Glomerular visceral epithelial cell (primary cell): ENCODE results near the gene CXCL16.

Experiments used
- DNase-seq: peaks from one replicate; pipeline ENCODE4 v3.0.0-alpha.2; 2016; ENCODE audit errors: extremely low spot score

The CXCL16 gene, protein sequence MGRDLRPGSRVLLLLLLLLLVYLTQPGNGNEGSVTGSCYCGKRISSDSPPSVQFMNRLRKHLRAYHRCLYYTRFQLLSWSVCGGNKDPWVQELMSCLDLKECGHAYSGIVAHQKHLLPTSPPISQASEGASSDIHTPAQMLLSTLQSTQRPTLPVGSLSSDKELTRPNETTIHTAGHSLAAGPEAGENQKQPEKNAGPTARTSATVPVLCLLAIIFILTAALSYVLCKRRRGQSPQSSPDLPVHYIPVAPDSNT

DNA sequence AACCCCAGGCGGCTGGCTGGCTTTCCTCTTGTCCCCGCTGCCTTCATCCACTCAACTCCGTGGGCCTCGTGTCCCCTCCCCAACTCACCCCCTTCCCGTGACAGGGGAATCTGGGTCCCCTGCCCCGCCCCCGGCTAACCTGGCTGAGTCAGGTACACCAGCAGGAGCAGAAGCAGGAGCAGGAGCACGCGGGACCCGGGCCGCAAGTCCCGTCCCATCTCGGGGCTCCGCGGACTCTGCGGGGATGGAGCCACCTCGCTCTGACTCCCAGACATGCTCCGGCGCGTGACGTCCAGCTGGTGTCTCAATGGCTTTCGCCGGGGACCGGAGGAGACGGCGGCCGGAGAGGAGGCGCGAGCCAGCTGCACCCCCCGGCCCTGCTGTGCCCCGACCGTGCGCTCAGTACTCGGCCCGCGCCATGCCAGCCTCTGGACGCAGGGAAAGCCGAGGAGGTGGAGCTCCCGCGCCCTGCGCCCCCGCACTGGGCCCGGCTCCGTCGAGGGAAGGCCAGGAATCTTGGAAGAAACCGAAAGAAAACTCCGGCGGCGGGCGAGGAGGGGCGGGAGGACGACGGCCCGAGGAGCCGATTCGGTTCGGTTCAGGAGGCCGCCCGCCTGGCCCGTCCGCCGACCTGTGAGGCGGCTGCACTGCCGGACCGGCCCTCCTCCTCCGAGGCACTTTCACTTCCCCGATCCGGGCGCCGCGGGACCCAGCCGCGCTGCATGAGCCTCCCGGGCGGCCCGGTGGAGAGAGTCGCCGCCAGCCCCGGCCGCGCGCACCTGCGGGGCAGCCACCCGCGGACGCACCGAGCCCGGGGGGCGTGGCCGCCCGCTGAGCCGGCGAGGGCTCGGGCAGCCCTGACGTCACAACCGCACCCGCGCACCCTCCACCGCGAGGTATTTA lies at the start of gene CXCL16, which contains the start of gene ZMYND15:
CXCL16 (minus strand) TSS at position 807 of the 903 bp plus-strand sequence; CDS start at position 218, 589 bp downstream.
ZMYND15 (plus strand) TSS at position 712 of the 903 bp plus-strand sequence. CDS start 716 bp downstream, outside the sequence.
- DNase-seq: peak; percentile 44

DNA sequence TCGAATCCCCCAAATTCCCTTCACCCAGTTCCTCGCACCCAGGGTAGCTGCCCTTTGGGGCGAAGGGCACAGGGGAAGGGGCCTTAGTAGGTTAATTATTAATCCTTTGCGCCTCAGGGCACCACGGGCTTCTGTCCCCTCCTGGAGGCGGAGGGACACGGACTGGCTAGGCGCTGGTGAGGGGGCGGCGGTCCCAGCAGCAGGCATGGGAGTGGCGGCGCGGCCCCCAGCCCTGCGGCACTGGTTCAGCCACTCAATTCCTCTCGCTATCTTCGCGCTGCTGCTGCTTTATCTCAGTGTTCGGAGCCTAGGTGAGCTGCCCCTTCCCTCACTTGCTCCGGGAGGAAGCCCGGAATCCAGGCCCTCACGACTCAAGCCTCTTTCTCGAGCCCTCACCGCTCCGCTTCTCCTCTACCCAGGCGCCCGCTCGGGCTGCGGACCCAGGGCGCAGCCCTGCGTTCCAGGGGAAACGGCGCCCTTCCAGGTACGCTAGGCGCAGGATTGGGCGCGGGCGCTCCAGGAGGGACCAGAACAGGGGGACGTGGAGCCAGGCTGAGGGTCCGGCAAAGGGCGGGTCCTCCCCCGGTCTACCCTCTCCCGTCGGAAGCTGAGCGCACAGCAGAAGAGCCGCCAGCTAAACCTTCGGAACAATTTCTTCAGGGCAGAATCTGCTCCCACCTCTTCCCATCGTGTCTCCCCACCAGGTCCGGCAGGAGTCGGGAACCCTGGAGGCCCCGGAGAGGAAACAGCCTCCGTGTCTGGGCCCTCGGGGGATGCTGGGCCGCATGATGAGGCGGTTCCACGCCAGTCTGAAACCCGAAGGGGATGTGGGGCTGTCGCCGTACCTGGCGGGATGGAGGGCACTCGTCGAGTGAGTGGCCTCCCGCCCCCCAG lies 49.3 kb upstream of the CXCL16 start, which contains the start of gene GLTPD2:
GLTPD2 (plus strand) TSS at position 158 of the 894 bp plus-strand sequence; CDS start at position 206, 48 bp downstream.
- no peak for DNase-seq

DNA sequence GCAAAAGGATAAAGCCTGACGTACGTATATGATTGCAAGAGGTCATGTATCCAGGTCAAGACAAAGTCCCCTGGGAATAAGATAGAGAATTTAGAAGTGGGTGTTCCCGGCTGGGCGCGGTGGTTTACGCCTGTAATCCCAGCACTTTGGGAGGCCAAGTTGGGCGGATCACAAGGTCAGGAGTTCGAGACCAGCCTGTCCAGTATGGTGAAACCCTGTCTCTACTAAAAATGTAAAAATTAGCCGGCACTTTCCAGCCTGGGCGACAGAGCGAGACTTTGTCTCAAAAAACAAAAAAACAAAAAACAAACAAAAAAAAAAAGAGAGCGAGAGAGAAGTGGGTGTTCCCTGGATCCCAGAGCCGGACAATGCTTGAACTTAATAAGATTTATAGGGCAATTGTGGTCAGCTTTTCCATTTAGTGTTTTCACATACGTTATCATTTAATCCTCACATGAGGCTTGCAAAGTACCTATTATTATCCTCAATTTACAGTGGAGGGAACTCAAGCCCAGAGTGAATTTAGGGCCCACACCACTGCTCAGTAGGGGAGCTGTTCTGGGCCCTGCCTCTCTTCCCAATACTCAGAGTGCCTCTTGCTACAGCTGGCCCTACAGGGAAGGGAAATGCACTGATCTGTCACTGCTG lies 48.6 kb upstream of the CXCL16 start:
- no peak for DNase-seq

DNA sequence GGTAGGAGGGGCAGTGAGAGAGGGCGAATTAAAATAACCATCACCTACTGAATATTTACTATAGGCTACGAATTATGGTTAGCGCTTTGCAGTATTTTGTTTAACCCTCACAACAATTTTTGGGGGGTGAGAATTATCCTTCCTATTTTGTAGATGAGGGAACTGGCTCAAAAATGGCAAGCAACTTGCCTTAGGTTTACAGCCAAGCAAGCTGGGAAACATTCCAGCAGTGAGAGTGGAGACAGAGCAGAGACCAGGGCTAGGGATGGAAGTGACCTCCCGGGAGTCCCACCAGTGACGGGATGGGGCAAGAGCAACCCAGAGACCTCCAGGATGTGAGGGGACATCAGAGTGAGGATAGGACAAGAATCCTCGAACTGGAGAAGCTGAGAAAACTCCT lies 46.8 kb upstream of the CXCL16 start:
- no peak for DNase-seq

DNA sequence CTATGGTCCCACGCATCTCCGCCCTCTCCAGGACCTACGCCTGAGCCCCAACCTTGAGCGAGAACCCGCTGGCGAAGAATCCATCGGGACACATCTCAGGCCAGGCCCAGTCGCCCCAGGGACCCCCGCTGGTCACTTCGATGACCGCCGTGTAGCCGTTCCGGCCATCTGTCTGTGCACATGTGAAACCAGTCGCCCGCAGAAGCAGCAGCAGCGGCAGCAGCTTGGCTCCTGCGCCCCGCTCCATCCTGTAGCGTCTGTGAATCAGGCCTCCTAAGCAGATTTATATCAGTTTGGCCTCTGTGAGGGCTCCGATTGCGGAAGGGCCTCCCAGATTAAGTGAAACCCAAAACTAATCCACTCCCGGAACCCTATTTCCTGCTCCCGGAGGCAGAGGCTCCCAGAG lies 46.4 kb upstream of the CXCL16 start, which contains the start of gene VMO1:
VMO1 (minus strand) TSS at position 259 of the 406 bp plus-strand sequence; CDS start at position 247, 12 bp downstream.
- no peak for DNase-seq

DNA sequence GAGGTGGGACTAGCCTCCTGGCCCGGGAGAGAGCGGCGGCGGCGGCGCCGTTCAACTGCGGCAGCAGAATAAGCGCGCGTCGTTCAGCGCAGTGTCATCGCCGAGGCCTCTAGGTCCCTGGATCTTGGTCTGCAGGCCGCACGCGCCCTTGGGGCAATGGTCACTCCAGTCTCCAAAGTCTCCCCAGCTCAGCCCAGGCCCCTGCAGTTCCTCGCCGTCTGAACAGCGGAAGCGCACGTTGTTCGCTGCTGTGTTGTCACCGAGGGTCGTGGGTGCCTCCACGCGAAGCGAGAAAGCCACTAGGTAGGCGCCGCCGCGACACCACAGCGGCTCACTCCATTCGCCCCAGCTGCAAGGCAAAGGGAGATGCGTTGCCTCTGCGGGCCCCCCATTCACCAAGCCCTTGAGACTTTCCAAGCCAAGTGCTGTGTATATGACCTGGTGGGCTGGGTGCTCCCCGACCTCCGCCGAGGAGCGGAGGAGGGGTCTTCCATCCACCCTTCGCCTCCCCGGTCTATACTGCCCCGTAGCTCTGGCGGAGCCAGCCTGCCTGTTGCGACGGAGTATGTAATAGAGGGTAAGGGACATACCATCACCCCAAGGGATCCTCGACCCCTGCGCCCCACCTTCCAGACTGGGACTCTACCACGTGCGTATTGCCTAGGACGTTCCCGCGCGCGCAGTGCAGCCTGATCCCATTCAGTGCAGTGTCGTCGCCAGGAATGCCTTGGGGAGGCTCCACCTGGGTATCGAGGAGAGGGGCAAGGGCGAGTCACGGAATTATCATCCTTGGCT lies 45.8 kb upstream of the CXCL16 start:
- no peak for DNase-seq

DNA sequence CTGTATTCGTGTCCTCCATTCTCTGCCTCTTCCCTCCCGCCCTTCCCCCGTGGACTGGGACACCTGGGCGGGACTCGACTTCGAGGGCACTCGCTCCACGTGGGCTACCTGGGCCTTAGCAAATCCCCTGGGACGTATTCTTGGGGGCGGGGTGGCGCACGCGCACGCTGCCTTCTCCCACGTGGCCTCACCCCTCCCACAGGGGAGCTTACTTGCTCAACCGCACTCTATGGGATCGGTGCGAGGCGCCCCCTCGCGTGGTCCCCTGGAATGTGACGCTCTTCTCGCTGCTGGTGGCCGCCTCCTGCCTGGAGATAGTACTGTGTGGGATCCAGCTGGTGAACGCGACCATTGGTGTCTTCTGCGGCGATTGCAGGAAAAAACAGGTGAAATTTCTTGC lies 42.9 kb upstream of the CXCL16 start:
- no peak for DNase-seq

DNA sequence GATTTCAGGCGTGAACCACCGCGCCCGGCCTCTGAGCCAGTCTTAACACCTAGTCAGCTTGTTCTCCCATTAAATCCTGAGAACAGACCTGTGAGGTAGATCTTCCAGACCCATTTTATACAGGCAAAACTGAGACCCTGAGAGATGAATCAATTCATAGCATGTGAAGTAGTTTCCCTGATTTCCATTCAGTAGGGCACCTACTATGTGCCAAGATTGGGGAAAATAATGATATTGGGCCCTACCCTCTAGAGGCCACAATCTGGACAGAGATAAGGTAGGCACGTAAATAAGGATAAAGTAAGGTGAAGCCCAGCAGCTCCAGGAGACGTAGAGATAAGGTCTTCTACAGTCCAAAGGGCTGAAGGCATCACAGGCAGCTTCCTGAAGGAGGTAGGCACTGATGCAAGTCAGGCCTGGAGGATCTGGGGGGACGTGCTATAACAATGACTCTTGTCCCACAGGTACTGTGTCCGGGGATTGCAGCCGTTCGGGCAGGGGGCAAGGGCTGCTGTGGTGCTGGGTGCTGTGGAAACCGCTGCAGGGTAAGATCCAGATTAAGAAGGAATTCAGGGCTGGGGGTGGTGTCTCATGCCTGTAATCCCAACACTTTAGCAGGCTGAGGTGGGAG lies 40.7 kb upstream of the CXCL16 start:
- DNase-seq: no peak

DNA sequence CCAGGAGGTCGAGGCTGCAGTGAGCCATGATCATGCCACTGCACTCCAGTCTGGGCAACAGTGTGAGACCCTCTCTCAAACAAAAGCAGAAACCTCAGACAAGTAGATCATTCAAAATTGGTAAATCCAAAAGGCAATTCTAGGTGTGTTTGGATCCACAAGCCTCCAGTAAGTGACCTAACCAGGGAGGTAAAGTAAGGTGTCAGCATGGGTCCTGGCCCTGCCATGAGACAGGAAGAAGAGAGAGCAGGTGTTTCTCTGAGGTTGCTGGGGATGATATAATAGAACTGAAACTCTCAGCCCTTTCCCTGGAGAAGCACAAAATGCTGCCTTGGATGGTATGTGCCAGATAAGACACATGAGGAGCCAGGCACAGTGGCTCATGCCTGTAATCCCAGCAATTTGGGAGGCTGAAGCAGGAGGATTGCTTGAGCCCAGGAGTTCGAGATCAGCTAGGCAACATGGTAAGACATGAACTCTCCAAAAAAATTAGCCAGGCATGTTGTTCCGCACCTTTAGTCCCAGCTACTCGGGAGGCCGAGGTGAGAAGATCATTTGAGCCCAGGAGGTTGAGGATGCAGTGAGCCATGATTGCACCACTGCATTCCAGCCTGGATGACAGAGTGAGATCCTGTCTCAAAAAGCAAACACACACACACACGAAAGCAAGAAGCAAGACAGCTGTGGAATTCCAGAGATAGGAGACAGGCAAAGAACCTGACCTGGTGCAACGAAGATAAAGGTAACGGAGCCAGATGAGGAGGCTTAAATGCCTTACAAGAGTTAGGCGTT lies 38.4 kb upstream of the CXCL16 start:
- no peak for DNase-seq

DNA sequence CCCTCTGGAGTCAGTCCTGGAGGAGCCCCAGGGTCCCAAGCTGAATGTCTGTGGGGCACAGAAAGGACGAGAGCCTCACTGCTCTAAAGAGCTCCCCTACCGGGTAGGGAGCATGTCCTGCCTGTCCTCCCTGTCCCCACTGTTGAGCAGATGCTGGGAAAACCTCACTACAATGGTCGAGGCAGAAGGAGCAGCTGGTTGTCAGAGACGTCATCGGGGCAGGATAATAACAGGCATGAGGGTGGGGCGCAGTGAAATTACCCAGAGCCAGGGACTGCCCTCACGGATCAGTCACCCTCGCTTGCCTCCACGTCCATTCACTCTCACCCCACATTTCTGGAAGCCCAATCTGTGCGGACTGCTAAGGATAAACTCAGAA lies 32.5 kb upstream of the CXCL16 start:
- no peak for DNase-seq

DNA sequence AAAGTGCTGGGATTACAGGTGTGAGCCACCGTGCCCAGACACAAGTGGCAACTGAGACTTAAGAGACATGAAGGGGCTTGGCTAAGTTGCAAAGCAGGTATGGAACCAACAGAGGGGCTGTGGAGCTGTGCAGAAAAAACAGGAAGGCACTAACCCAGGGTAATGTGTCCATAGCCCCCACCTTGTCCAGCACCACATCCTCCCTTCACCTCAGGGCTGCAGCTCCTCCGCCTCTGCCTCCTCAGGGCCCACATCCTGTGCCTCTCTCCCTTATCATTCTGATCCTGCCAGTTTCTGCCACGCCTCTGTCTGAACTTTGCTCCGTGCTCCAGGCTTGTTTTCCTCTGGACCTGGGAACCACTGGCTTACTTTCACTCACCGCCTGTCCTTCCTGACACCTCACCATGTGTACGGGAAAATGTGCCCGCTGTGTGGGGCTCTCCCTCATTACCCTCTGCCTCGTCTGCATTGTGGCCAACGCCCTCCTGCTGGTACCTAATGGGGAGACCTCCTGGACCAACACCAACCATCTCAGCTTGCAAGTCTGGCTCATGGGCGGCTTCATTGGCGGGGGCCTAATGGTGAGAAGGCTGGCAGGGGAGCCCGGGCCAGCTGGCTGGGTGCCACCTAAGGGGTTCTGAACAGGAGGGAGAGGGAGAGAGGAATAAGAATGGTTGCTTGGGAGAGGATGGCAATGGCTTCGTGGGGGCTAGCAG lies 31.9 kb upstream of the CXCL16 start, which contains the start of gene TM4SF5:
TM4SF5 (plus strand) TSS at position 368 of the 716 bp plus-strand sequence; CDS start at position 405, 37 bp downstream.
- DNase-seq: no peak

DNA sequence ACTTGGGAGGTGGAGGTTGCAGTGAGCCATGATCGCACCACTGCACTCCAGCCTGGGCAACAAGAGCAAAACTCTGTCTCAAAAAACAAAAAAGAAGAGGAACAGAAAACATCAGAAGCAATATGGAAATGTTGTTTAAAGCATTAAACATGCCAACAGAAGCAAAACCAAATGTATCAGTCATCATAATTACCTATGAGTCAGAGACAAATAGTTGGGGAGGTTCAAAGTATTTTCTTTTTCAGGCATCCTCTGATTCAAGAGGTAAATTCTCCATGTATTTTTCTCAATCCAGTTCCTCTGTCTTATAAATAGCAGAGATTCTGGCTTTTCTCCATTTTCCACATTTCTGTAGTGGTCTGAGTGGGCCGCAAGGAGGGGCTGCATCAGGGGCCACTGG lies 29.9 kb upstream of the CXCL16 start:
- no peak for DNase-seq

DNA sequence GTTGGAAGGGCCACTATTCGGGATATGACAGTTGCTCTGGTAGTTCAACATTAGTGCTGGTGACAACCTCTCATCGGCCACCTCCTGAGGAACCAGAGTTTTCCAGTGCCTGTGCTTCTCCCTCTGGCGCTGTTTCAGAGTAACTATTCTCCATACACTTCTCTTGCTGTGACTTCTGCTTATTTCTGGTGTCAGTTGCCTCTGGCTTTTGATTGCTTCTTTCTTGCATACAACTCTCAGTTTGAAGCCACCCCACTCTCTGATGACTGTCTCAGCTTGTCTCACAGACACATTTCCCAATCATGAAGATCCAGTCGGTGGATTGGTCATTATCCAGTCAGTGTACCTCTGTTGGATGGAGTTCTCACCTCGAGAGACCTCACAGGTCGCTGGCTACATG lies 28.6 kb upstream of the CXCL16 start:
- no peak for DNase-seq

DNA sequence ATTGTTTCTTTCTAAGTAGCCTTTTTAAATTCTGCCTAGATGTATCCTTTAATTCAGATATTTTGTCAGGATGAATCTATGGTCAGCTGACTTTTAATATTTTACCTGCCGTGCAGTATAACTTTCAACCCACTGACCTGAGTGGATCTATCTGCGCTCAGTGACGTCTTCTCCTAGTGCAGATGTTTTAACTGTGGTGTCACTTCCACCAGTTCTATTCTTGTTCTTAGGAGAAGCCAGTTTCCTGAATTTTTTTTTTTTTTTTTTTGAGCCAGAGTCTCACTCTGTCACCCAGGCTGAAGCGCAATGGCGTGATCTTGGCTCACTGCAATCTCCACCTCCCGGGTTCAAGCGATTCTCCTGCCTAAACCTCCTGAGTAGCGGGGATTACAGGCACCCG lies 27.0 kb upstream of the CXCL16 start:
- no peak for DNase-seq

DNA sequence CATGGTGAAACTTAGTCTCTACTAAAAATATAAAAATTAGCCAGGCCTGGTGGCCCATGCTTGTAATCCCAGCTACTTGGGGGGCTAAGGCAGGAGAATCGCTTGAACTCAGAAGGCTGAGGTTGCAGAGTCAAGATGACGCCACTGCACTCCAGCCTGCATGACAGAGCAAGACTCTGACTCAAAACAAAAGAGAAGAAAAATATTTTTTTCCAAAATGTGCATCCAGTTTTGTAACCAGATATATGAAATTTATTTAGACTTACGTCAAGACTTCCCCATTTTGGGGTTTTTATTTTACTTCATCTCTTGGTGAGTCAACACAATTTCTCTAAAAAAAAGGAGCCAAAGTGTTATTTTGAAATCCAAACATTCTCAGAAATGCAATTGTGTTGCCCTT lies 26.5 kb upstream of the CXCL16 start:
- no peak for DNase-seq

DNA sequence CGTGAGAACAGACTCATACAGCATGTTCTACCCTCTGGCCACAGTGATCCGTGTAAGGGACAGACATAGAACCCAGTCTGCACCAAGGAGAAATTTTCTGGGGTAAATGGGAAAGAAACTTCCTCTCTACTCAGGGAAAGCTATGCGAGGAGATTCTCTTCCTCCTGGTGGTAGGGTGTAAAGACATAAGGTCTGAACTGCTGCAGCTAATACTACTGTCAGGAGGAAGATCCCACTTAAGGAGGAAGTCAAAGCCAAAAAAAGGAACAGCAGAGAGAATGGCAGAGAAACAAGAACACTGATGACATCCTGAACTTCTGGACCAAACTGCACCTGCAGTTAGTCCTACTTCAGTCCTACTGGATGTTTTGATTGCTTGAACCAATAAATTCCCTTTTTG lies 24.9 kb upstream of the CXCL16 start:
- no peak for DNase-seq

DNA sequence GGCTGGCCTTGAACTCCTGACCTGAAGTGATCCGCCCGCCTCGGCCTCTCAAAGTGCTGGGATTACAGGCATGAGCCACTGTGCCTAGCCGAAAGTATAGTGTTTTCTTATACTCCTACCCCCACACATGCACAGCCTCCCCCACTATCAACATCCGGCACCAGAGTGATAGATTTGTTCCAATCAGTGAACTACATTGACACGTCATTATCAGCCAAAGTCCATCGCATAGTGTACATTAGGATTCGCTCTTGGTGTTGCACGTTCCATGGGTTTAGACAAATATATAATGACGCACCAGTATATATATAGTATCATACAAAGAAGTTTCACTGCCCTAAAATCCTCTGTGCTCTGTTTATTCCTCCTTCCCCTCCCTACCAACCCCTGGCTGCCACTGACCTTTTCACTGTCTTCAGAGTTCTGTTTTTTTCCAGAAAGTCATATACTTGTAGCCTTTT lies 20.1 kb upstream of the CXCL16 start:
- DNase-seq: no peak

DNA sequence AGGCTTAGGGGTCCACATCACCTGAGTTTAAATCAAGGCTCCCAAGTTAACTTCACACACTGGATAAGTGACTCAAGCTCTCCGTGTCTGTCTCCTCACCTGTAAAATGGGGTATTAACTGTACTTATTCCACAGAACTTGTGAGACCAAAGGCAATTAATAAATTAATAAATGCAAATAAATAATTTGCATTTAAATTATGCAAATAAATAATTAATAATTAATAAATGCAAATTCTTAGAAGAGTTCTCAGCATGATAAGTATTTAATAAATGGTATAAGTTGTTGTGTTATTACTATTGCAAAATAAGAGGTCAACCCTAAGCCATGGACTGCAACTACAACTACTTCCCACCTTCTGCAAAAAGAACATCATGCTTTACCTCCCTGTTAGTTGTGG lies 13.7 kb upstream of the CXCL16 start:
- no peak for DNase-seq
